Retinal pigment epithelial cell (primary cell): ENCODE measurements around the gene HMGA1.

Experiments
- DNase-seq: peaks from one replicate; pipeline ENCODE4 v3.0.0-alpha.2; 2010; ENCODE audit warnings: low read depth
- H3K4me3 ChIP-seq: 2 replicates; pipeline ENCODE4 v1.5.1; 2011; ENCODE audit warnings: mild to moderate bottlenecking, low read length, control low read depth, moderate library complexity
- TF ChIP-seq, protein P1 (sequence below): conservative IDR thresholded peaks from 2 replicates; pipeline ENCODE4 v1.5.1; 2011; ENCODE audit warnings: low read depth, low read length, control low read depth, inconsistent platforms

The HMGA1 gene, protein sequence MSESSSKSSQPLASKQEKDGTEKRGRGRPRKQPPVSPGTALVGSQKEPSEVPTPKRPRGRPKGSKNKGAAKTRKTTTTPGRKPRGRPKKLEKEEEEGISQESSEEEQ

DNA sequence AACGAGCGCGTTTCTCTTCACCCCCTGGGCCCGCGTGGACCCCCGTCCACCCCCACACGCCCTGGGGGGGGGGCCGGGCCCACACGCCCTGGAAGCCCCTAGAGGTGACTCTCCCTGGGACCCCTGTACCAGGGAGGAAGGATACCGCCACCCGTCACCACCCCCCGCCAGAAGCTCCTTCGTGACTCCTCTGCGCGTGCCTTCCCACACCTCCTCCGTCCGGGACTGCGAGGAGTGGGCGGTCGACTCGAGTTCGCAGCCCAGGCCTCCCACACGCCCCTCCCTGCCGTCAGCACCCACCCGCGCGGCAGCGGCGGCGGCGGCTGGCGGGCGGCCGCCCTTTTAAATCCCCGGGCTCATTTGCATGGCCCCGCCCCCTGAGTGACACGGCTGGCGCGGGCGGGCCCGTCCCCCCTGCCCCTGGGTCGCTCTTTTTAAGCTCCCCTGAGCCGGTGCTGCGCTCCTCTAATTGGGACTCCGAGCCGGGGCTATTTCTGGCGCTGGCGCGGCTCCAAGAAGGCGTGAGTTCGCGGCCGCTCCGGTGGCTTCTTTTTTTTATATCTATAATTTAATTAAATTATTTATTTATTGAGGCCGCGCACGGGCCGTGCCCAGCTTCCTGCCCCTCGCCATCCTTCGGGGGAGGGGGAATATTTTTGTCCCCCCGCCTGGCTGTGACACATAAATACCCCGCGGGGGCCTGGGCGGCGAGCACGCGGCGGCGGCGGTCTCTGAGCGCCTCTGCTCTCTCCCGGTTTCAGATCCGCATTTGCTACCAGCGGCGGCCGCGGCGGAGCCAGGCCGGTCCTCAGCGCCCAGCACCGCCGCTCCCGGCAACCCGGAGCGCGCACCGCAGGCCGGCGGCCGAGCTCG lies at the start of gene HMGA1:
HMGA1 (plus strand) TSS at position 431 of the 873 bp plus-strand sequence. CDS start 3,908 bp downstream, outside the sequence.
- TF ChIP-seq, protein P1, sequence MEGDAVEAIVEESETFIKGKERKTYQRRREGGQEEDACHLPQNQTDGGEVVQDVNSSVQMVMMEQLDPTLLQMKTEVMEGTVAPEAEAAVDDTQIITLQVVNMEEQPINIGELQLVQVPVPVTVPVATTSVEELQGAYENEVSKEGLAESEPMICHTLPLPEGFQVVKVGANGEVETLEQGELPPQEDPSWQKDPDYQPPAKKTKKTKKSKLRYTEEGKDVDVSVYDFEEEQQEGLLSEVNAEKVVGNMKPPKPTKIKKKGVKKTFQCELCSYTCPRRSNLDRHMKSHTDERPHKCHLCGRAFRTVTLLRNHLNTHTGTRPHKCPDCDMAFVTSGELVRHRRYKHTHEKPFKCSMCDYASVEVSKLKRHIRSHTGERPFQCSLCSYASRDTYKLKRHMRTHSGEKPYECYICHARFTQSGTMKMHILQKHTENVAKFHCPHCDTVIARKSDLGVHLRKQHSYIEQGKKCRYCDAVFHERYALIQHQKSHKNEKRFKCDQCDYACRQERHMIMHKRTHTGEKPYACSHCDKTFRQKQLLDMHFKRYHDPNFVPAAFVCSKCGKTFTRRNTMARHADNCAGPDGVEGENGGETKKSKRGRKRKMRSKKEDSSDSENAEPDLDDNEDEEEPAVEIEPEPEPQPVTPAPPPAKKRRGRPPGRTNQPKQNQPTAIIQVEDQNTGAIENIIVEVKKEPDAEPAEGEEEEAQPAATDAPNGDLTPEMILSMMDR: no peak
- H3K4me3 ChIP-seq: peak within 1 kb of the TSS; percentile 78
- peak; percentile 77 for DNase-seq

DNA sequence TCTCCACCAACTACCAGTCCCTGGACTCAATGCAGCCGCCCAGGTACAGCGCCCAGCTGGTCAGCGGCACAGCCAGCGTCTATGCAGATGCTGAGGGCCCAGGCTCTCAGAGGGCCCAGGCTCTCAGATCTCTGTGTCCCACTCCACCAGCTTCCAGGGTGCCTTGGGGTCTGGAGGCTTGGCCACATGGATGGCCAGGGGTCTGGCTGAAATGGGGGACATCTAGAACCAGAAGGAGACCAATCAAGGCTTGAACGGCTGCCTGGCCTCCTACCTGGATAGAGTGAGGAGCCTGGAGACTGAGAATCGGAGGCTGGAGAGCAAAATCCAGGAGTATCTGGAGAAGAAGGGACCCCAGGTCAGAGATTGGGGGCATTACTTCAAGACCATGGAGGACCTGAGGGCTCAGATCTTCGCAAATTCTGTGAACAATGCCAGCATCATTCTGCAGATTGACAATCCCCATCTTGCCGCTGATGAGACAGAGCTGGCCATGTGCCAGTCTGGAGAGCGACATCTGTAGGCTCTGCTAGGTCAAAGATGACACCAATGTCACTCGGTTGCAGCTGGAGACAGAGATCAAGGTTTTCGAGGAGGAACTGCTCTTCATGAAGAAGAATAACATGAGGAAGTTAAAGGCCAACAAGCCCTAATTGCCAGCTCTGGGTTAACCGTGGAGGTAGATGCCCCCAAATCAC lies 46.7 kb upstream of the HMGA1 start:
- no peak for DNase-seq
- H3K4me3 ChIP-seq: no peak overlapping the region
- TF ChIP-seq, protein P1: no peak

DNA sequence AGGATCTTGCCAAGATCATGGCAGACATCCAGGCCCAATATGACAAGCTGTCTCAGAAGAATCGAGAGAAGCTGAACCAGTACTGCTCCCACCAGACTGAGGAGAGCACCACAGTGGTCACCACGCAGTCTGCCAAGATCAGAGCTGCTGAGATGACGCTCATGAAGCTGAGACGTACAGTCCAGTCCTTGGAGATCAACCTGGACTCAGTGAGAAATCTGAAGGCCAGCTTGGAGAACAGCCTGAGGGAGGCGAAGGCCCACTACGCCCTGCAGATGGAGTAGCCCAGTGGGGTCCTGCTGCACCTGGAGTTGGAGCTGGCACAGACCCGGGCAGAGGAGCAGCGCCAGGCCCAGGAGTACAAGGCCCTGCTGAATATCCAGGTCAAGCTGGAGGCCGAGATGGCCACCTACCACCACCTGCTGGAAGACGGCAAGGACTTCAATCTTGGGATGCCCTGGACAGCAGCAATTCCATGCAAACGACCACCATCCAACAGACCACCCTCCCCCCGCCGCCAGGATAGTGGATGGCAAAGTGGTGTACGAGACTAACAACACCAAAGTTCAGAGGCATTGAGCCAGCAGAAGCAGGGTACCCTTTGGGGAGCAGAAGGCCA lies 46.1 kb upstream of the HMGA1 start:
- no peak overlapping the region for H3K4me3 ChIP-seq
- TF ChIP-seq, protein P1: no peak
- DNase-seq: no peak

DNA sequence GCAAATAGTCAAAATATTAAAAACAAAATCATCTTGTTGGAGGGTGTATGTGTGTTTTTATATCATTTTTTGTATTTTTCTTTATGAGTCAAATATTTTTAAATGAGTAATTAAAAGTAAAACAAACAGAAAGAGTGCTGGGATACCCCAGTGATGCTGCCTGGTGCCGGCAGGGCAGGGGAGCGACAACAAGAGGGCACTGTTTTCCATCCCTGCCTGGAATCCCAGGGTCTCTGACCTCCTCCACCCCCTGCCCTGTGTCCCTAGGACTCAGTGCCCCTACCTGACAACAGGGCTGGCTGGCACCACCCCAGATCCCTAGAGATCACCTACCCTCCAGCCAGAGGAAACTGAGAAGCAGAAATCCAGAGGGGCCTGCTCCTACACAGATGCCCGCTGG lies 41.9 kb upstream of the HMGA1 start:
- no peak overlapping the region for H3K4me3 ChIP-seq
- DNase-seq: no peak
- TF ChIP-seq, protein P1: peak; percentile 11

DNA sequence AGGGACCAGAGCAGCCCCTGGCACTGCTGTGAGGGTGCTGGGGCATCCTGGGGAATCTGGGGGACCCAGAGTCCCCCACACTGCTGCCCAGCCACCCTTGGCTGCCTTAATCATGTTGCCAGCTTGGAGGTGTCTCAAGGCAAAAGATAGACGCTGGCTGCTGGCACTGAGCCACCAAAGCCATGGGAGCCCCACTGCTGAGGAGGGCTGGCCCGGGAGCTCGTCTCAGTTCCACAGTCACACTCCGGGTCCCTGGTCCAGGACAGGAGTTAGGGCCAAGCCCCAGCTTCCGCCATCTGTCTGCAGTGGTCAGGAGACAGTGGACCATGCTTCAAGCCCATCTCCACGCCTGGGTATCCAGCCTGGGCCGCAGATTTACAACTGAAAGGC lies 41.0 kb upstream of the HMGA1 start:
- DNase-seq: no peak
- no peak overlapping the region for H3K4me3 ChIP-seq
- TF ChIP-seq, protein P1: no peak

DNA sequence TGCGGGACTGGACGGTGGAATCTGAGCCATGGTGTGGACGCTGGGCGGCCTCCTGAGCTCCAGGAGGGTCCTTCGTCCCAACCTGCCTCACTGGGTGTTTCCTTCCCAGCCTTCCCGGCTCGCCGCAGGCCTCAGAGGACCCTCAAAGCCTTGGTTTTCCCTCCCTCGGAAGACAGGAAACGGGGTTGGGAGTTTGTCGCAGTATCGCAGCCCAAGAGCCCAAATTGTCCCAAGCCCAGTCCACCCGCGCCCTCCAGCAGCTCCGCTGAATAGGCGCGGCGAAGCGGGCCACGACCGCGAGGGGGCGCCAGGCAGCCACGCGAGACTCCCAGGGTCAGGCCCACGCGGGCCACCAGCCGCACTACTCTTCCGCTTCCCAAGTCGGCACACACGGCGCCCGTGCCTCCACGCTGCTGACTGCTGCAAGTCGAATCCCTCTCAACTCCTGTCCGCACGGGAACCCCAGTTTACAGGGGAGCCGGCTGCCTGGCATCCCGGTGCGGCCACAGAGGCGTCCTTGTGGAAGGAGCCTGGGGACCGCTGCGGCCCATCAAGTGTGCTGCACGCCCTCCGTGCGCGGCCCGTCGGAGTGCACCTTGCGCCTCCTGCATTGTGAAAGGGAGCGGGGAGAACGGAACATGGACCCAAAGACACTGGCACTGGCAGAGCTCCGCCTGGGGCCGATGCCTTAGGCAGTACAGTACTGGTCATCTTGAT lies 40.4 kb upstream of the HMGA1 start:
- peak overlapping the region; percentile 46 for H3K4me3 ChIP-seq
- TF ChIP-seq, protein P1: peak; percentile 85
- DNase-seq: no peak
